PFSK-1 (cell line): ENCODE results near the gene FCMR.

Experiments used
- FOXP2 ChIP-seq: optimal IDR thresholded peaks from 2 replicates; pipeline ENCODE3; 2011; ENCODE audit warnings: borderline replicate concordance, control low read depth, inconsistent platforms; ENCODE audit not compliant: insufficient read depth; ENCODE audit errors: extremely low read length, extremely low read depth
- POLR2AphosphoS5 ChIP-seq: IDR thresholded peaks from 2 replicates; pipeline ENCODE4 v1.6.1; 2012; ENCODE audit warnings: low read depth, mild to moderate bottlenecking, control low read depth, low read length, moderate library complexity
- REST ChIP-seq, 2 experiments: IDR thresholded peaks; 2 replicates each; pipeline versions ENCODE4 v1.6.1 to v1.8.0; 2011 to 2012; ENCODE audit warnings: low read depth in 2 of 2, low read length in 2 of 2, control low read depth in 1 of 2, inconsistent platforms in 1 of 2, mild to moderate bottlenecking in 1 of 2, moderate library complexity in 1 of 2; ENCODE audit not compliant: insufficient read depth in 1 of 2
- SIN3A ChIP-seq: IDR thresholded peaks from 2 replicates; pipeline ENCODE4 v1.6.1; 2012; ENCODE audit warnings: mild to moderate bottlenecking, low read length, moderate library complexity, borderline replicate concordance; ENCODE audit not compliant: insufficient read depth
- TAF1 ChIP-seq: IDR thresholded peaks from 2 replicates; pipeline ENCODE4 v1.6.1; 2012; ENCODE audit warnings: low read length, control low read depth, borderline replicate concordance; ENCODE audit not compliant: insufficient read depth

The FCMR gene

GRCh38 chr1:206940588-206940936 is 18.8 kb upstream of the FCMR start:
- no peak for TF ChIP-seq POLR2AphosphoS5
- TF ChIP-seq SIN3A = no peak
- no peak for TF ChIP-seq TAF1
- TF ChIP-seq REST (IDR thresholded peaks at IDR 0.05; ENCODE audit: insufficient read depth in 1 of 2, low read depth in 2 of 2, low read length in 2 of 2) = no peak
- no peak for TF ChIP-seq FOXP2

GRCh38 chr1:206939841-206940587 is 18.3 kb upstream of the FCMR start:
- no peak for TF ChIP-seq SIN3A
- TF ChIP-seq TAF1 = no peak
- TF ChIP-seq FOXP2 = no peak
- no peak for TF ChIP-seq REST (IDR thresholded peaks at IDR 0.05; ENCODE audit: insufficient read depth in 1 of 2, low read depth in 2 of 2, low read length in 2 of 2)
- TF ChIP-seq POLR2AphosphoS5 = no peak

GRCh38 chr1:206939131-206939530 is 17.4 kb upstream of the FCMR start:
- TF ChIP-seq FOXP2 (no peak), REST (IDR thresholded peaks at IDR 0.05; ENCODE audit: insufficient read depth in 1 of 2, low read depth in 2 of 2, low read length in 2 of 2) (no peak), POLR2AphosphoS5 (no peak), SIN3A (no peak)

- no peak for TF ChIP-seq REST (IDR thresholded peaks at IDR 0.05; ENCODE audit: insufficient read depth in 1 of 2, low read depth in 2 of 2, low read length in 2 of 2)
- TF ChIP-seq FOXP2 = no peak
- no peak for TF ChIP-seq SIN3A
- no peak for TF ChIP-seq TAF1
- TF ChIP-seq POLR2AphosphoS5 = no peak
These were observed 15.7 kb upstream of the FCMR start for GRCh38 chr1:206937425-206937824.

GRCh38 chr1:206935491-206936067 is 13.8 kb upstream of the FCMR start:
- TF ChIP-seq SIN3A (no peak), TAF1 (no peak), REST (IDR thresholded peaks at IDR 0.05; ENCODE audit: insufficient read depth in 1 of 2, low read depth in 2 of 2, low read length in 2 of 2) (no peak), POLR2AphosphoS5 (no peak), FOXP2 (no peak)
